Left ventricle myocardium inferior (tissue), 1 donor: ENCODE data around the gene EVI5. TPM values are rescaled to one million over a fixed set of nuclear protein-coding genes. Genes with fewer than 3 reads are reported as not detected.

Experiments used
- DNase-seq: peaks from one replicate; pipeline ENCODE4 v3.0.0-alpha.2; 2020
- H3K27ac ChIP-seq: fragments of 200-600 bp; replicated peaks from 2 replicates; pipeline ENCODE4 v1.8.0; 2021
- H3K27me3 ChIP-seq: fragments of 200-600 bp; 2 replicates; pipeline ENCODE4 v1.8.0; 2021; ENCODE audit warnings: low read depth
- H3K36me3 ChIP-seq: fragments of 200-600 bp; 2 replicates; pipeline ENCODE4 v1.8.0; 2021
- H3K4me1 ChIP-seq: fragments of 200-600 bp; 2 replicates; pipeline ENCODE4 v1.8.0; 2021
- H3K4me3 ChIP-seq: fragments of 200-600 bp; 2 replicates; pipeline ENCODE4 v1.8.0; 2021; ENCODE audit warnings: mild to moderate bottlenecking, moderate library complexity
- H3K9me3 ChIP-seq: fragments of 200-600 bp; replicated peaks from 2 replicates; pipeline ENCODE4 v1.8.0; 2021
- intact Hi-C: fragments of 100-400 bp; cut with micrococcal nuclease; formaldehyde crosslinking; loops from one replicate; pipeline ENCODE4 v1.11.0; 2022
- total RNA-seq: library from RNA; stranded (reverse); fragmentation: NEBNext Ultra II Directional; extraction: Animal tissue kit (Norgen Biotek cat#: 25700); gene quantifications from one replicate; pipeline ENCODE4 v1.2.1, GENCODE V29; 2021
- TF ChIP-seq, protein P1 (sequence below): fragments of 200-600 bp; IDR thresholded peaks from 2 replicates; pipeline ENCODE4 v1.8.0; 2021; ENCODE audit warnings: antibody characterized with exemption, mild to moderate bottlenecking, borderline replicate concordance
- donor health status: DM: no; HTN: yes; CAD: no; lungs with severe emphysema.

Gene EVI5
- total RNA-seq, 1 donor from 2014 or later: 30.4 TPM

DNA sequence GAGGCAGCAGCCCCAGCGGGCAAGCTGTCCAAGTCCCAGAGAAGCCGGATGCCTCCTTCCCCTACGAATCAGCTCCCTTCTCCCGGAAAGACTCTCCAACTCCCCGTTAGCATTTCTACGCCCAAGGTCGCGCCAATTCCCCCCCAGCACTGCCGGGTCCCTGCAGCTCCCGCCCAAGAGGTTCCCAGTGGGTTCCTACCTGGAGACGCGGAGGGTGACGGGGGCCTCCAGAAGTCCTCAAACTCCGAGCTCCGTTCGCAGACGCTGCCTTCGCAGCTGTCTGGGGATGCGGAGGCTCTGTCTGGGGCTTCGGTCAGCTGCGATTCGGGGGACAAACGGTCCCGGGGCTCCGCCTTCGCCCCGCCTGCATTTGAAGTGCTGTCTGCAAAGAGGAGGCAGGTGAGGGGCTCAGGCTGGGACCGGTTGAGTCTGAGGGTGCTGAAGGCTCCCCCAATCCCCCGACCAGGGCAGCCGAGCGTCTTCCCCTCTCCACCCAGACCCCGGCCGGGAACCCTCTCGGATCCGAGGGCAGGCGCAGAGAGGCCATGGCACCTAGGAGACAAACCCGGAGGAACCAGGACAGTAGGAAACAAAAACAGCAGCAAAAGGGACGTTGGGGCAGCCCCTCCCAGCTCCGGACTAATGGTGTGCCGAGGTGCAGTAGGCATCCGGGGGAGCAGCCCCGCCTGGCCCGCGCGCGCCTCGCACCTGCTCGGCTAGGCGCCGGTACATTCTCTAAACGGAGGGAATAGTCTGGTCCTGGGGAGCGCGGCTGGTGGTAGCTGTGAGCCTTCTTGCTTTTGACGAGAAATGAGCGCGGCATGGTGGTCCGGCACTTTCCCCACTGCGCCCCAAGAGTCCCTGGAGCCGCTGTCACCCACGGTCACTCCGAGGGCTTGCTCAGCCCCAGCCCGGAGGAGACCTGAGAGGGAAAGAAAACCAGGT, 302.0 kb downstream of the EVI5 start:
- Histone ChIP-seq H3K9me3 (no peaks in the 10 kb centered on the region), H3K4me1 (peaks cover 68% of the 10 kb centered on the region), H3K27me3 (peaks cover 100% of the 10 kb centered on the region), H3K36me3 (no peaks in the 10 kb centered on the region), H3K4me3 (peak overlapping the region; percentile 69), H3K27ac (no peak overlapping the region)
- DNase-seq: no peak
- TF ChIP-seq, protein P1, sequence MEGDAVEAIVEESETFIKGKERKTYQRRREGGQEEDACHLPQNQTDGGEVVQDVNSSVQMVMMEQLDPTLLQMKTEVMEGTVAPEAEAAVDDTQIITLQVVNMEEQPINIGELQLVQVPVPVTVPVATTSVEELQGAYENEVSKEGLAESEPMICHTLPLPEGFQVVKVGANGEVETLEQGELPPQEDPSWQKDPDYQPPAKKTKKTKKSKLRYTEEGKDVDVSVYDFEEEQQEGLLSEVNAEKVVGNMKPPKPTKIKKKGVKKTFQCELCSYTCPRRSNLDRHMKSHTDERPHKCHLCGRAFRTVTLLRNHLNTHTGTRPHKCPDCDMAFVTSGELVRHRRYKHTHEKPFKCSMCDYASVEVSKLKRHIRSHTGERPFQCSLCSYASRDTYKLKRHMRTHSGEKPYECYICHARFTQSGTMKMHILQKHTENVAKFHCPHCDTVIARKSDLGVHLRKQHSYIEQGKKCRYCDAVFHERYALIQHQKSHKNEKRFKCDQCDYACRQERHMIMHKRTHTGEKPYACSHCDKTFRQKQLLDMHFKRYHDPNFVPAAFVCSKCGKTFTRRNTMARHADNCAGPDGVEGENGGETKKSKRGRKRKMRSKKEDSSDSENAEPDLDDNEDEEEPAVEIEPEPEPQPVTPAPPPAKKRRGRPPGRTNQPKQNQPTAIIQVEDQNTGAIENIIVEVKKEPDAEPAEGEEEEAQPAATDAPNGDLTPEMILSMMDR: no peak
- intact Hi-C loops: no loop called here

GRCh38 chr1:92481971-92482664, 302.8 kb downstream of the EVI5 start:
- DNase-seq: no peak
- TF ChIP-seq, protein P1: no peak
- H3K4me3 ChIP-seq: peak overlapping the region; percentile 69
- no peaks in the 10 kb centered on the region for H3K36me3 ChIP-seq
- H3K9me3 ChIP-seq: no peaks in the 10 kb centered on the region
- peaks cover 68% of the 10 kb centered on the region for H3K4me1 ChIP-seq
- intact Hi-C loops: no loop called here
- H3K27me3 ChIP-seq: peaks cover 100% of the 10 kb centered on the region
- no peak overlapping the region for H3K27ac ChIP-seq

- Histone ChIP-seq H3K4me3 (peak overlapping the region; percentile 69), H3K4me1 (peaks cover 64% of the 10 kb centered on the region), H3K27ac (no peak overlapping the region), H3K9me3 (no peaks in the 10 kb centered on the region), H3K27me3 (peaks cover 98% of the 10 kb centered on the region), H3K36me3 (no peaks in the 10 kb centered on the region)
- intact Hi-C loops: no loop called here
- TF ChIP-seq, protein P1: no peak
- DNase-seq: no peak
Measured at GRCh38 chr1:92481599-92481925, 303.3 kb downstream of the EVI5 start.

DNA sequence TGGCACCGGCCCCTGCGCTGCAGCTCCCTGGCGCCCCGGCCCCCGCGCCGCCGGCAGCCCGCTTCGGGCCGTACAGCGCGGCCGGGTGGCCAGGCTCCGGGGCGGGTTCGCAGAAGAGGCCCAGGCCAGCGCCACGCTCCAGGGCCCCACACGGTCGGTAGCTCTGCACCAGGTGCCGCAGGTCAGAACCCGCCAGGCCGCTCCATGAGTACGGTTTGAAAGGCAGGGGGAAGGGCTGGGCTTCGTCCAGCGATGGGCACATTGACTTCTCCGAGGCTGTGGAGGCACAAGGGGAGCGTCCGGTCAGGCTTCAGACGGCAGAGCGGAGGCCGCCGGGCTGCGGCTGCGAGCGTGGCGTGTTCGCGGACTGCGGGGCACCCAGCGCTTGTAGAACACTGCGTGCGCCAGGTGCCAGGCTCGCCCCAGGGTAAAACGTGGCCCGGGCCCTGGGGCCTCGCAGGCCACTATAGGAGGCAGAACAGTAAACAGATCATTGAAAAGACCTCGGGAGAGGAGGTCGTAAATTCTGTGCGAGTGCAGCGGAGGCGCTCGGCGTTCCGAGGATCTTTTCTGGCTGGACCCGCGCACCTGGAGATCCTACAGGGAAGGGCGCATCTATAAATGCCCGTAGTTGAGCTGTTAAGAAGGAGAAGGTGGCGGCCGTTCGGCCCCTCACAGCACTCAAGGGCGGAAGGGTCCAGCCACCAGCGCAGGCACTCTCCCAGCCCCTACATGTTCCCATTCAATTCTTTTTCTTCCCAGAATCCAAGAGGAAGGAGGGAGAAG, 303.9 kb downstream of the EVI5 start:
- no peaks in the 10 kb centered on the region for H3K36me3 ChIP-seq
- H3K9me3 ChIP-seq: no peaks in the 10 kb centered on the region
- peaks cover 96% of the 10 kb centered on the region for H3K27me3 ChIP-seq
- H3K27ac ChIP-seq: no peak overlapping the region
- peaks cover 58% of the 10 kb centered on the region for H3K4me1 ChIP-seq
- TF ChIP-seq, protein P1: no peak
- peak overlapping the region; percentile 69 for H3K4me3 ChIP-seq
- DNase-seq: no peak
- intact Hi-C loops: no loop called here

DNA sequence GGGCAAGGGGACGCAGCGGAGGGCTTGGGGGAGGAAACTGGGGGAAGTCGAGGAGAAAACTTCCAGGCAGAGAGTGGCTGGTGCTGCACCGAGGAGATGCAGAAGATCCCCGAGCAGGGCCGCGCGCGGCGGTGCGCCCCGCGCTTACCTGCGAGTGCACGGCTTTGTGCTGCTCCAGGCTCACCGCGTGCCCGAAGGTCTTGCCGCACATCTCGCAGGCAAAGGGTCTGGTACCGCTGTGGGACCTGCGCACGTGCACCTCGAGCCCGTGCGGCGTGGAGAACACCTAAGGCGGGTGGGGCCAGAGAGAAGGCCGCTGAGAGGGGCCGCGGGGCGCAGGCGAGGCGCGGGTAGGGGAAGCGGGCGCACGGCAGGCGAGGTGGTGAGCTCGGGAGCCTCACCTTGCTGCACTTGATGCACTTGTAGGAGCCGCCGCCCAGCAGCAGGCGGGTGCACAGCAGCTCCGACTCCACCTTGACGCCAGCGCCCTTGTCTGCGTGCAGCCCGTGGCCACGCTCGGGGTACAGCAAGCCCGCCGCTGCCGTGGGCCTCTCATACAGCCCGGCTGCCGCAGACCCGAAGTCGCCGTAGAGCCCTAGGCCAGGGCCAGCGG, 304.6 kb downstream of the EVI5 start:
- no peaks in the 10 kb centered on the region for H3K9me3 ChIP-seq
- H3K27ac ChIP-seq: no peak overlapping the region
- H3K4me3 ChIP-seq: peak overlapping the region; percentile 69
- H3K27me3 ChIP-seq: peaks cover 96% of the 10 kb centered on the region
- peaks cover 52% of the 10 kb centered on the region for H3K4me1 ChIP-seq
- intact Hi-C loops: no loop called here
- no peaks in the 10 kb centered on the region for H3K36me3 ChIP-seq
- no peak for DNase-seq
- TF ChIP-seq, protein P1: no peak
